ENCODE measurements around the gene PTPN1.

GRCh38 chr20:50600281-50600895 lies 90.2 kb downstream of the PTPN1 start:
- no peak for TF ChIP-seq CTCF (IDR thresholded peaks at IDR 0.05)
- TF ChIP-seq POLR2A (IDR thresholded peaks at IDR 0.05): no peak
- TF ChIP-seq EP300 (IDR thresholded peaks at IDR 0.05): no peak
- no peak for TF ChIP-seq POLR2AphosphoS5 (IDR thresholded peaks at IDR 0.05)

Measured in stomach (tissue), 4 donors.